ENCODE measurements around the gene CITED2. TPM values are rescaled to one million over a fixed set of nuclear protein-coding genes. Genes with fewer than 3 reads are reported as not detected.

Gene CITED2
- polyA plus RNA-seq, 3 donors = 22.9 to 71.6 (median 43.9) TPM

GRCh38 chr6:139368661-139369060, 5.8 kb downstream of the CITED2 start:
- WGBS (ENCODE audit: insufficient coverage) = no CpG with 5 or more reads among the region's 1 CpG
- no peak overlapping the region for H3K4me3 ChIP-seq (replicated peaks in 1 of 3; ENCODE audit: low read depth in 2 of 3, low read length in 3 of 3)
- Mint-ChIP-seq H3K27ac (no peak overlapping the region), H3K4me1 (peaks cover 33% of the 10 kb centered on the region), H3K36me3 (peaks cover 21 to 29% of the 10 kb centered on the region in 2 donors), H3K27me3 (ENCODE audit: low read depth in 3 of 3) (no peaks in the 10 kb centered on the region), H3K9me3 (no peaks in the 10 kb centered on the region), H3K4me3 (no peak overlapping the region)
- H3K9ac ChIP-seq (ENCODE audit: insufficient read depth, low read length, poor library complexity, severe bottlenecking) = no peak overlapping the region
- no peaks in the 10 kb centered on the region for H3K27me3 ChIP-seq (ENCODE audit: control insufficient read depth in 2 of 2, insufficient read depth in 2 of 2, low read length in 2 of 2)
- H3K4me2 ChIP-seq (replicated peaks; ENCODE audit: extremely low read depth, low read length, poor library complexity, severe bottlenecking) = no peak overlapping the region
- intact Hi-C loops (cut with micrococcal nuclease) = loop anchor here (10.0 kb wide), 2 partner anchors 74 to 554 kb away; partner anchors contain the start of gene TXLNB (in 1 of the 2)
- H3K9me3 ChIP-seq (replicated peaks in 1 of 2; ENCODE audit: control insufficient read depth in 1 of 2, insufficient read depth in 1 of 2, low read length in 2 of 2) = no peaks in the 10 kb centered on the region
- H2AFZ ChIP-seq (ENCODE audit: insufficient read depth, low read depth, low read length, poor library complexity, severe bottlenecking) = no peak overlapping the region
- TF ChIP-seq, protein P1, sequence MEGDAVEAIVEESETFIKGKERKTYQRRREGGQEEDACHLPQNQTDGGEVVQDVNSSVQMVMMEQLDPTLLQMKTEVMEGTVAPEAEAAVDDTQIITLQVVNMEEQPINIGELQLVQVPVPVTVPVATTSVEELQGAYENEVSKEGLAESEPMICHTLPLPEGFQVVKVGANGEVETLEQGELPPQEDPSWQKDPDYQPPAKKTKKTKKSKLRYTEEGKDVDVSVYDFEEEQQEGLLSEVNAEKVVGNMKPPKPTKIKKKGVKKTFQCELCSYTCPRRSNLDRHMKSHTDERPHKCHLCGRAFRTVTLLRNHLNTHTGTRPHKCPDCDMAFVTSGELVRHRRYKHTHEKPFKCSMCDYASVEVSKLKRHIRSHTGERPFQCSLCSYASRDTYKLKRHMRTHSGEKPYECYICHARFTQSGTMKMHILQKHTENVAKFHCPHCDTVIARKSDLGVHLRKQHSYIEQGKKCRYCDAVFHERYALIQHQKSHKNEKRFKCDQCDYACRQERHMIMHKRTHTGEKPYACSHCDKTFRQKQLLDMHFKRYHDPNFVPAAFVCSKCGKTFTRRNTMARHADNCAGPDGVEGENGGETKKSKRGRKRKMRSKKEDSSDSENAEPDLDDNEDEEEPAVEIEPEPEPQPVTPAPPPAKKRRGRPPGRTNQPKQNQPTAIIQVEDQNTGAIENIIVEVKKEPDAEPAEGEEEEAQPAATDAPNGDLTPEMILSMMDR (IDR thresholded peaks at IDR 0.05) = no peak
- H4K20me1 ChIP-seq (ENCODE audit: insufficient read depth, low read length) = peaks cover 35% of the 10 kb centered on the region
- H3K4me1 ChIP-seq (ENCODE audit: control insufficient read depth in 1 of 2, insufficient read depth in 2 of 2, low read length in 2 of 2) = peaks cover 23 to 34% of the 10 kb centered on the region in 2 donors
- H3K27ac ChIP-seq (ENCODE audit: low read depth in 1 of 2, low read length in 2 of 2) = no peak overlapping the region
- no peak for DNase-seq
- H3K36me3 ChIP-seq (replicated peaks in 1 of 2; ENCODE audit: control insufficient read depth in 1 of 2, insufficient read depth in 2 of 2, low read length in 2 of 2) = peaks cover 4 to 15% of the 10 kb centered on the region in 2 donors
- peaks cover 34% of the 10 kb centered on the region for H3K79me2 ChIP-seq (ENCODE audit: insufficient read depth, low read length)

DNA sequence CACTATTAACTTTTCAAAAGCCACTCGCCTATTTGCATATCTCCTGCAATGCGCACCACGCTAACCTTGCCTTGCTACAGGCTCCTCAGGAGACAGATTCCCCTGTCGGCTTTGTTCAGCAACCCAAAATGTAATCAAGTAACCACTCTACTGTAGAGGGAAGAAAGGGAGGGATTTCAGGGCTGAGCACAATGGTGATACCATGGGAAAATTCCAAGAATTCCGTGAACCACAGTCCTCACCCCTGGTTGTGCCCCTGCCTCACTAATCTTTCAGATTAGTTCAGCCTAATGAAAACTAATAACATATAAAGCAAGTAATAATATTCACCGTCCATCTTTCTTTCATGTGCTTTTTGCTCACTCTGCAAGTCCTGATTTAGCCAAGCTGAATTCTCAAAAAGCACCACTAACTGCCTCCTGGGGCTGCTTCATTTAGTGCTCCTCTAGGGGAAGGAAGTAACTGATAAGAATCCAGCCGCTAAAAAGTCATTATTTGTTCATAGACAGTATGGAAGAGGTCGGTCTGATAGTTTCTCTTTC, 6.6 kb downstream of the CITED2 start:
- no peaks in the 10 kb centered on the region for H3K9me3 ChIP-seq (replicated peaks in 1 of 2; ENCODE audit: control insufficient read depth in 1 of 2, insufficient read depth in 1 of 2, low read length in 2 of 2)
- peaks cover 26% of the 10 kb centered on the region for H3K79me2 ChIP-seq (ENCODE audit: insufficient read depth, low read length)
- no peak overlapping the region for H3K27ac ChIP-seq (ENCODE audit: low read depth in 1 of 2, low read length in 2 of 2)
- H3K4me2 ChIP-seq (replicated peaks; ENCODE audit: extremely low read depth, low read length, poor library complexity, severe bottlenecking) = no peak overlapping the region
- H3K27me3 ChIP-seq (ENCODE audit: control insufficient read depth in 2 of 2, insufficient read depth in 2 of 2, low read length in 2 of 2) = no peaks in the 10 kb centered on the region
- intact Hi-C loops (cut with micrococcal nuclease) = loop anchor here (10.0 kb wide), 2 partner anchors 73 to 553 kb away; partner anchors contain the start of gene TXLNB (in 1 of the 2)
- Mint-ChIP-seq H3K4me3 (no peak overlapping the region), H3K27me3 (ENCODE audit: low read depth in 3 of 3) (no peaks in the 10 kb centered on the region), H3K36me3 (peaks cover 17 to 23% of the 10 kb centered on the region in 2 donors), H3K4me1 (peaks cover 40% of the 10 kb centered on the region), H3K27ac (no peak overlapping the region), H3K9me3 (no peaks in the 10 kb centered on the region)
- peaks cover 27% of the 10 kb centered on the region for H4K20me1 ChIP-seq (ENCODE audit: insufficient read depth, low read length)
- WGBS (ENCODE audit: insufficient coverage) = 100% methylated on average over 1 of the region's 8 CpGs
- no peak overlapping the region for H3K9ac ChIP-seq (ENCODE audit: insufficient read depth, low read length, poor library complexity, severe bottlenecking)
- H3K4me1 ChIP-seq (ENCODE audit: control insufficient read depth in 1 of 2, insufficient read depth in 2 of 2, low read length in 2 of 2) = peaks cover 28 to 40% of the 10 kb centered on the region in 2 donors
- H3K36me3 ChIP-seq (replicated peaks in 1 of 2; ENCODE audit: control insufficient read depth in 1 of 2, insufficient read depth in 2 of 2, low read length in 2 of 2) = peaks cover 3 to 15% of the 10 kb centered on the region in 2 donors
- no peak overlapping the region for H3K4me3 ChIP-seq (replicated peaks in 1 of 3; ENCODE audit: low read depth in 2 of 3, low read length in 3 of 3)
- no peak for DNase-seq
- no peak overlapping the region for H2AFZ ChIP-seq (ENCODE audit: insufficient read depth, low read depth, low read length, poor library complexity, severe bottlenecking)
- TF ChIP-seq, protein P1 (IDR thresholded peaks at IDR 0.05) = no peak
